T-helper 17 cell (primary cell): ENCODE data around the gene GDPGP1. TPM values are rescaled to one million over a fixed set of nuclear protein-coding genes. Genes with fewer than 3 reads are reported as not detected.

Experiments
- ATAC-seq: fragments of 150-1000 bp; cut with Tn5 transposase; 2 replicates; pipeline ENCODE4 v1.10.0; 2021; ENCODE audit warnings: mild to moderate bottlenecking, moderate library complexity
- DNase-seq, 3 donors: peaks; one replicate each; pipeline versions ENCODE4 v3.0.0 to v3.0.0-alpha.2; 2020 to 2021
- H3K9me3 ChIP-seq: one replicate; pipeline ENCODE4 v1.7.0; 2013; ENCODE audit warnings: low read length, mild to moderate bottlenecking; ENCODE audit not compliant: control insufficient read depth, poor library complexity, severe bottlenecking
- H3K27ac Mint-ChIP-seq: one replicate; pipeline ENCODE4 v1.8.0; 2022; ENCODE audit warnings: mild to moderate bottlenecking, moderate library complexity, mixed read lengths
- H3K27me3 Mint-ChIP-seq: one replicate; pipeline ENCODE4 v1.8.0; 2022; ENCODE audit warnings: mixed read lengths
- H3K36me3 Mint-ChIP-seq: one replicate; pipeline ENCODE4 v1.8.0; 2022; ENCODE audit warnings: low read depth, mixed read lengths
- H3K4me1 Mint-ChIP-seq: one replicate; pipeline ENCODE4 v1.8.0; 2022; ENCODE audit warnings: mild to moderate bottlenecking, mixed read lengths
- H3K4me3 Mint-ChIP-seq: one replicate; pipeline ENCODE4 v1.8.0; 2022; ENCODE audit warnings: mild to moderate bottlenecking, moderate library complexity, mixed read lengths
- total RNA-seq, 4 donors: library from RNA in 2 of 4; stranded (reverse) in 2 of 4; gene quantifications; one replicate each; pipeline ENCODE4 v1.2.3 and lab custom pipeline; 2022 to 2026

The GDPGP1 gene
- total RNA-seq, 2 donors from 2014 or later = 3.7 to 4.6 TPM

- no peak for DNase-seq
- no peaks in the 10 kb centered on the region for H3K9me3 ChIP-seq
- H3K4me1 Mint-ChIP-seq = peaks cover 15% of the 10 kb centered on the region
- no peaks in the 10 kb centered on the region for H3K27me3 Mint-ChIP-seq
- H3K27ac Mint-ChIP-seq = no peak overlapping the region
- H3K4me3 Mint-ChIP-seq = no peak overlapping the region
- ATAC-seq = no peak
- H3K36me3 Mint-ChIP-seq = peaks cover 2% of the 10 kb centered on the region
Observed at GRCh38 chr15:90225047-90225446, 9.0 kb upstream of the GDPGP1 start.

- H3K9me3 ChIP-seq = no peaks in the 10 kb centered on the region
- H3K36me3 Mint-ChIP-seq = peaks cover 2% of the 10 kb centered on the region
- ATAC-seq = no peak
- no peak for DNase-seq
- H3K27me3 Mint-ChIP-seq = no peaks in the 10 kb centered on the region
- H3K4me3 Mint-ChIP-seq = no peak overlapping the region
- H3K27ac Mint-ChIP-seq = peak overlapping the region; percentile 19
- peaks cover 17% of the 10 kb centered on the region for H3K4me1 Mint-ChIP-seq
Observed at GRCh38 chr15:90225504-90226234, 8.3 kb upstream of the GDPGP1 start.

GRCh38 chr15:90227336-90227735 lies 6.7 kb upstream of the GDPGP1 start:
- Mint-ChIP-seq H3K36me3 (peaks cover 4% of the 10 kb centered on the region), H3K27me3 (no peaks in the 10 kb centered on the region), H3K27ac (peak overlapping the region; percentile 34), H3K4me3 (no peak overlapping the region), H3K4me1 (peaks cover 27% of the 10 kb centered on the region)
- no peak for ATAC-seq
- no peak for DNase-seq
- no peaks in the 10 kb centered on the region for H3K9me3 ChIP-seq

DNA sequence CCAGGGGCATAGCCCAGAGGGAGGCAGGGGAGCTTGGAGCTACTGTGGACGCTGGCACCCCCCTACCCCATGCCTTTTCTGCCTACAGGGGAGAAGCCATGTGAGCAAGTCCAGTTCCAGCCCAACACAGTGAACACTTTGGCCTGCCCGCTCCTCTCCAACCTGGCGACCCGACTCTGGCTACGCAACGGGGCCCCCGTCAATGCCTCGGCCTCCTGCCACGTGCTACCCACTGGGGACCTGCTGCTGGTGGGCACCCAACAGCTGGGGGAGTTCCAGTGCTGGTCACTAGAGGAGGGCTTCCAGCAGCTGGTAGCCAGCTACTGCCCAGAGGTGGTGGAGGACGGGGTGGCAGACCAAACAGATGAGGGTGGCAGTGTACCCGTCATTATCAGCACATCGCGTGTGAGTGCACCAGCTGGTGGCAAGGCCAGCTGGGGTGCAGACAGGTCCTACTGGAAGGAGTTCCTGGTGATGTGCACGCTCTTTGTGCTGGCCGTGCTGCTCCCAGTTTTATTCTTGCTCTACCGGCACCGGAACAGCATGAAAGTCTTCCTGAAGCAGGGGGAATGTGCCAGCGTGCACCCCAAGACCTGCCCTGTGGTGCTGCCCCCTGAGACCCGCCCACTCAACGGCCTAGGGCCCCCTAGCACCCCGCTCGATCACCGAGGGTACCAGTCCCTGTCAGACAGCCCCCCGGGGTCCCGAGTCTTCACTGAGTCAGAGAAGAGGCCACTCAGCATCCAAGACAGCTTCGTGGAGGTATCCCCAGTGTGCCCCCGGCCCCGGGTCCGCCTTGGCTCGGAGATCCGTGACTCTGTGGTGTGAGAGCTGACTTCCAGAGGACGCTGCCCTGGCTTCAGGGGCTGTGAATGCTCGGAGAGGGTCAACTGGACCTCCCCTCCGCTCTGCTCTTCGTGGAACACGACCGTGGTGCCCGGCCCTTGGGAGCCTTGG lies 5.9 kb upstream of the GDPGP1 start:
- peak overlapping the region; percentile 59 for H3K4me3 Mint-ChIP-seq
- H3K4me1 Mint-ChIP-seq = peaks cover 33% of the 10 kb centered on the region
- H3K36me3 Mint-ChIP-seq = peaks cover 4% of the 10 kb centered on the region
- no peaks in the 10 kb centered on the region for H3K9me3 ChIP-seq
- DNase-seq = no peak
- ATAC-seq = no peak
- H3K27me3 Mint-ChIP-seq = no peaks in the 10 kb centered on the region
- H3K27ac Mint-ChIP-seq = peak overlapping the region; percentile 100

GRCh38 chr15:90228960-90229359 lies 5.0 kb upstream of the GDPGP1 start:
- H3K36me3 Mint-ChIP-seq = peaks cover 4% of the 10 kb centered on the region
- ATAC-seq (no peak), DNase-seq (no peak)
- no peaks in the 10 kb centered on the region for H3K27me3 Mint-ChIP-seq
- peaks cover 33% of the 10 kb centered on the region for H3K4me1 Mint-ChIP-seq
- H3K27ac Mint-ChIP-seq = peak overlapping the region; percentile 100
- H3K9me3 ChIP-seq = no peaks in the 10 kb centered on the region
- H3K4me3 Mint-ChIP-seq = peak overlapping the region; percentile 59

- H3K36me3 Mint-ChIP-seq = peaks cover 4% of the 10 kb centered on the region
- DNase-seq (no peak), ATAC-seq (no peak)
- no peaks in the 10 kb centered on the region for H3K27me3 Mint-ChIP-seq
- peak overlapping the region; percentile 100 for H3K27ac Mint-ChIP-seq
- H3K9me3 ChIP-seq = no peaks in the 10 kb centered on the region
- peak overlapping the region; percentile 97 for H3K4me3 Mint-ChIP-seq
- peaks cover 41% of the 10 kb centered on the region for H3K4me1 Mint-ChIP-seq
Observed at GRCh38 chr15:90230071-90230494, 3.9 kb upstream of the GDPGP1 start.

DNA sequence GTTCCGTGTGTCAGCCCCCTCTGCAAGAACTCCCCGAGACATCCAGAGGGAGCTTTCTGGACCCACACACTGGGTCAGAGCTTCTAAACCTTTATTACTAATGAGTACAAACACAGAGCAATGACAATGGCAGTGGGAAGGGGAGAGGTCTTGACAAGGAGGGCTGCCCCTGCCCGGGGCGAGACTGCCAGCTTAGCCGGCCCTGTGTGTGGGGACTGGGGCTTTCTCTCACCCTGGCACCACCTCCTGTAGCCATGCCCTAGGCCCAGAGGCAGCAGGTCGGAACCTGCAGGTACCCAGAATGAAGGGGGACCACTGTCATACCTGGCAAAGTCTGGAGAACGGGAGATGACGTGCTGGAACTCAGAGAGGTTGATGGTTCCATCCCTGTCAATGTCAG lies 3.4 kb upstream of the GDPGP1 start:
- H3K36me3 Mint-ChIP-seq = peaks cover 4% of the 10 kb centered on the region
- no peaks in the 10 kb centered on the region for H3K27me3 Mint-ChIP-seq
- peaks cover 41% of the 10 kb centered on the region for H3K4me1 Mint-ChIP-seq

GRCh38 chr15:90231028-90232017 lies 2.7 kb upstream of the GDPGP1 start:
- H3K4me1 Mint-ChIP-seq = peaks cover 40% of the 10 kb centered on the region
- peak; percentile 66 to 83 (median 73) for DNase-seq

More for the DNA sequence above, 3.4 kb upstream of the GDPGP1 start:
- Mint-ChIP-seq H3K27ac (peak overlapping the region; percentile 100), H3K4me3 (peak overlapping the region; percentile 97)
- no peak for ATAC-seq
- H3K9me3 ChIP-seq = no peaks in the 10 kb centered on the region
- DNase-seq = no peak

DNA sequence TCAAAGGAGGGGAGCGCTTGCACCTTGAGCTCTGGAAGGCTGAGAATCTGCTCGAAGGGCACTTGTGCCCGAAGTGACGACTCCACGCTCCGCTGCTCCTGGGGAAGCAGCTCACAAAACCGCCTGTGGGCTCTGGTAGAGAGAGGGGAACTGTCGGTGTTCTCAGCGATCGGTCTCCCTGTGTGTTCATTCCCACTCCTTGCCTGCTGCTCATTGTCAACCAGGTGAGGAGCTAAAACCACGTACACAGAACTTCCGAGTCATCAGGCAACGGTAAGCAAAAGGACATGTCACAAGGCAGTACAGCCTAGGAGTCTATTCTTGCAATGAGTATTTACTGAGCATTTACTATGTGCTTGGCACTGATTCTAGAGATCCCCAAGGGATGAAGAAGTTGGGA lies 1.8 kb upstream of the GDPGP1 start:
- Mint-ChIP-seq H3K4me3 (peak overlapping the region; percentile 97), H3K4me1 (peaks cover 40% of the 10 kb centered on the region), H3K36me3 (peaks cover 4% of the 10 kb centered on the region), H3K27ac (peak overlapping the region; percentile 100), H3K27me3 (no peaks in the 10 kb centered on the region)
- H3K9me3 ChIP-seq = no peaks in the 10 kb centered on the region
- ATAC-seq = no peak
- no peak for DNase-seq

More at GRCh38 chr15:90231028-90232017, 2.7 kb upstream of the GDPGP1 start:
- Mint-ChIP-seq H3K4me3 (peak overlapping the region; percentile 97), H3K27me3 (no peaks in the 10 kb centered on the region), H3K27ac (peak overlapping the region; percentile 100), H3K36me3 (peaks cover 4% of the 10 kb centered on the region)
- ATAC-seq = peak; percentile 76
- H3K9me3 ChIP-seq = no peaks in the 10 kb centered on the region

DNA sequence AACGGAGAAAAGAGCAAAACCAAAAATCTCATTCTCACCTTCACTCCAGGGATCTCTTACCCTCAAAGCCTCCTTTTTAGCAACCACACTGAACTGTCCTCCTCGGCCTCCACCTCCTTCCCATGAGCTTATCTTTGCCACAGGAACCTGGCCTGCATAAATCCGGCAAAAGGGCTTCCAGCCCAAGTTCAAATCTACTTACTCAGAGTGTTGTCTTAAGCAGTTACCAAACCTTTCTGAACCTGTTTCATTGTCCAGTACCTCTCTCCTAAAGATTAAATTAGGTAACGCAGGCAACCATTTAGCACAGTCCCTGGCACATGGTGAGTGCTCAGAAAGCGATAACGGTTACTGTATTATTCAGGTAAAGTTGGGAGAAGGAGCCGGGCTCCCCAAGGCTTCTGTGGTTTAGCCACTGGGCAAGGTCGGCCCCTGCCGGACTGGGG lies 1.0 kb upstream of the GDPGP1 start:
- no peaks in the 10 kb centered on the region for H3K9me3 ChIP-seq
- DNase-seq = no peak
- ATAC-seq = no peak
- H3K27me3 Mint-ChIP-seq = no peaks in the 10 kb centered on the region
- H3K4me1 Mint-ChIP-seq = peaks cover 40% of the 10 kb centered on the region
- peaks cover 4% of the 10 kb centered on the region for H3K36me3 Mint-ChIP-seq
- peak overlapping the region; percentile 97 for H3K4me3 Mint-ChIP-seq
- H3K27ac Mint-ChIP-seq = peak overlapping the region; percentile 100

DNA sequence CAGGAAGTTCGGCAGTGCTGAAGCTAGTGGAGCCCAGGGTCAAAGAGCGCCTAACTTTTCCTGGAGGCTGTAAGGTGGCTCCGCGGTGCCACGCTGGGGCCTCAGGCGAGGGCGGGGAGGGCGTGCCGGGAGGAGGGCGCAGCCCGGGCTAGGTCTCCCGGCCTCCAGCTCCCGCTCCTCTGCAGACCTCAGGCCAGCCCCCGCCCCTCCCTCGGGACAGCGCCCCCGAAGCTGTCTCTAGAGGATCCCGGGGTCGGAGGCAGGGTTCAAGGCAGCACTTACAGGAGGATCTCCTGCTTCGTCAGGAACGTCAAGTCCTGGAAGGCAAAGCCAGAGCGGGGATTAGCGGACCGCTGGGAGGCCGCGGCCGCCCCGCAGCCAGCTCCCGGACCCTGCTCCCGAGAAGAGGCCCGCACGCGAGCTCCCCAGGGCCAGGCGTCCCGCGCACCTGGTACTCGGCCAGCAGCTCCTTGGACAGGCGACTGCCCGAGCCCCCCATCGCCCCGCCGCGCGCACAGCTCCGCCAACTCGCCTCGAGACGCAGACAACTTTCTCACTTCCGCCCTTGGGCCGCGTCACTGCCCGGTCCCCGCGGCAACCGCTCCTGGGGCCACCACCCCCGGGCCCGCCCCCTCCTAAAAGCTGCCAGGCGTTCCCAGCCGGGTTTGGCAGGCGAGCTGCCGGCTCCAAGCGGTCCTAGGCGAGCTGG lies 468 bp upstream of the GDPGP1 start, which contains the start of gene CIB1:
TSS of gene CIB1 (minus strand) at position 555 of the 709 bp plus-strand sequence. CDS start at position 499, 56 bp downstream.
- peak; percentile 95 to 97 (median 96) for DNase-seq
- peak; percentile 81 for ATAC-seq
- peaks cover 40% of the 10 kb centered on the region for H3K4me1 Mint-ChIP-seq
- peak within 1 kb of the TSS; percentile 97 for H3K4me3 Mint-ChIP-seq
- H3K9me3 ChIP-seq = no peaks in the 10 kb centered on the region
- peaks cover 4% of the 10 kb centered on the region for H3K36me3 Mint-ChIP-seq
- H3K27me3 Mint-ChIP-seq = no peaks in the 10 kb centered on the region
- H3K27ac Mint-ChIP-seq = peak within 1 kb of the TSS; percentile 100

GRCh38 chr15:90239371-90239770 lies 5.4 kb downstream of the GDPGP1 start:
- ATAC-seq = no peak
- H3K27ac Mint-ChIP-seq = peak overlapping the region; percentile 45

More at GRCh38 chr15:90239371-90239770, 5.4 kb downstream of the GDPGP1 start:
- Mint-ChIP-seq H3K36me3 (peaks cover 2% of the 10 kb centered on the region), H3K27me3 (no peaks in the 10 kb centered on the region), H3K4me1 (peaks cover 13% of the 10 kb centered on the region), H3K4me3 (no peak overlapping the region)
- no peak for DNase-seq
- no peaks in the 10 kb centered on the region for H3K9me3 ChIP-seq
